SK-N-SH (cell line): ENCODE results near the gene EGLN3. TPM values are rescaled to one million over a fixed set of nuclear protein-coding genes. Genes with fewer than 3 reads are reported as not detected.

Experiments
- CTCF ChIA-PET: fragments of 300-600, 350-600 bp; formaldehyde crosslinking; extraction: SDS; loops from one replicate; lab custom pipeline; 2021; lab: Yijun Ruan, JAX
- POLR2A ChIA-PET: fragments of 350-600 bp; sonication (Branson Sonifier 250); formaldehyde crosslinking; extraction: SDS; loops from one replicate; lab custom pipeline; 2020; ENCODE audit warnings: antibody characterized with exemption, inconsistent platforms; lab: Yijun Ruan, JAX
- DNase-seq: peaks from one replicate; pipeline ENCODE4 v3.0.0; 2012
- H2AFZ ChIP-seq: fragments of 200-600 bp; sonication (generic); 2 replicates; pipeline ENCODE4 v1.8.1; 2016; ENCODE audit warnings: antibody characterized with exemption, mild to moderate bottlenecking, low read depth
- H3F3A ChIP-seq: fragments of 200-600 bp; sonication (generic); replicated peaks from 2 replicates; pipeline ENCODE3; 2016; ENCODE audit warnings: antibody characterized with exemption, mild to moderate bottlenecking; ENCODE audit not compliant: insufficient read depth
- H3K27ac ChIP-seq, 2 experiments: fragments of 200-500 bp in 1 of 2; fragments of 200-600 bp in 1 of 2; sonication (Bioruptor generic) in 1 of 2; sonication (generic), shearing (Covaris generic) in 1 of 2; 2 replicates each; pipeline versions ENCODE4 v1.5.1 to v1.6.1; 2014 to 2016; ENCODE audit warnings: low read depth in 2 of 2, inconsistent platforms in 1 of 2, low read length in 1 of 2, mild to moderate bottlenecking in 1 of 2, mixed read lengths in 1 of 2
- H3K27me3 ChIP-seq: fragments of 200-600 bp; sonication (generic), shearing (Covaris generic); 2 replicates; pipeline ENCODE4 v1.6.1; 2016; ENCODE audit warnings: mixed run types; ENCODE audit not compliant: insufficient read depth
- H3K36me3 ChIP-seq, 2 experiments: fragments of 200-500 bp in 1 of 2; fragments of 200-600 bp in 1 of 2; sonication (Bioruptor generic) in 1 of 2; sonication (generic) in 1 of 2; replicated peaks in 1 of 2; 2 replicates each; pipeline versions ENCODE3 to v1.5.1; 2014 to 2016; ENCODE audit warnings: low read length in 1 of 2, mild to moderate bottlenecking in 1 of 2; ENCODE audit not compliant: insufficient read depth in 2 of 2, control insufficient read depth in 1 of 2
- H3K4me1 ChIP-seq, 2 experiments: fragments of 200-500 bp in 1 of 2; fragments of 200-600 bp in 1 of 2; sonication (Bioruptor generic) in 1 of 2; sonication (generic), shearing (Covaris generic) in 1 of 2; 2 replicates each; pipeline versions ENCODE4 v1.5.1 to v1.6.1; 2014 to 2016; ENCODE audit warnings: low read depth in 1 of 2, low read length in 1 of 2, mixed run types in 1 of 2; ENCODE audit not compliant: insufficient read depth in 2 of 2, control insufficient read depth in 1 of 2
- H3K4me2 ChIP-seq: fragments of 200-600 bp; sonication (generic), shearing (Covaris generic); 2 replicates; pipeline ENCODE4 v1.6.1; 2017; ENCODE audit warnings: mixed run types
- H3K4me3 ChIP-seq, 2 experiments: fragments of 200-500 bp in 1 of 2; fragments of 200-600 bp in 1 of 2; sonication (Bioruptor generic) in 1 of 2; sonication (generic), shearing (Covaris generic) in 1 of 2; 2 replicates each; pipeline versions ENCODE4 v1.5.1 to v1.8.1; 2014 to 2016; ENCODE audit warnings: low read depth in 2 of 2, inconsistent platforms in 1 of 2, low read length in 1 of 2, mild to moderate bottlenecking in 1 of 2, mixed read lengths in 1 of 2, moderate library complexity in 1 of 2
- H3K79me2 ChIP-seq: fragments of 200-600 bp; sonication (generic); 2 replicates; pipeline ENCODE4 v1.8.1; 2017; ENCODE audit warnings: mild to moderate bottlenecking; ENCODE audit not compliant: insufficient read depth
- H3K9ac ChIP-seq: fragments of 200-600 bp; sonication (generic); 2 replicates; pipeline ENCODE4 v1.6.1; 2017; ENCODE audit warnings: mixed run types
- H3K9me2 ChIP-seq: fragments of 200-600 bp; sonication (generic); 2 replicates; pipeline ENCODE4 v1.6.1; 2017; ENCODE audit warnings: mixed run types
- H3K9me3 ChIP-seq: fragments of 200-600 bp; sonication (generic); 2 replicates; pipeline ENCODE4 v1.6.1; 2017; ENCODE audit warnings: mixed run types, mild to moderate bottlenecking, moderate library complexity
- H4K20me1 ChIP-seq: fragments of 200-600 bp; sonication (generic); 2 replicates; pipeline ENCODE4 v1.6.1; 2017; ENCODE audit warnings: mild to moderate bottlenecking, mixed run types; ENCODE audit not compliant: insufficient read depth
- CHD2 ChIP-seq: fragments of 150-350 bp; IDR thresholded peaks from 2 replicates; pipeline ENCODE4 v1.6.1; 2018; ENCODE audit warnings: low read length; ENCODE audit not compliant: partially characterized antibody
- CTCF ChIP-seq: fragments of 200-600 bp; sonication (generic); IDR thresholded peaks from 2 replicates; pipeline ENCODE4 v1.6.1; 2017; ENCODE audit warnings: antibody characterized with exemption, mild to moderate bottlenecking, moderate library complexity
- ELF1 ChIP-seq: IDR thresholded peaks from 2 replicates; pipeline ENCODE4 v1.4.0; 2012
- EZH2phosphoT487 ChIP-seq: fragments of 200-600 bp; sonication (generic); IDR thresholded peaks from 2 replicates; pipeline ENCODE4 v1.6.1; 2017; ENCODE audit warnings: low read depth, mixed run types, mild to moderate bottlenecking, antibody characterized with exemption, moderate library complexity, borderline replicate concordance
- FOSL2 ChIP-seq: IDR thresholded peaks from 2 replicates; pipeline ENCODE4 v1.4.0; 2012; ENCODE audit warnings: low read depth, mild to moderate bottlenecking, moderate library complexity, borderline replicate concordance
- FOXJ3 ChIP-seq: sonication (generic); formaldehyde crosslinking; IDR thresholded peaks from 2 replicates; pipeline ENCODE4 v1.5.1; 2020; ENCODE audit warnings: mild to moderate bottlenecking, missing genetic modification reagents
- GABPA ChIP-seq: IDR thresholded peaks from 2 replicates; pipeline ENCODE4 v1.4.0; 2012; ENCODE audit warnings: low read depth, mild to moderate bottlenecking
- GATA2 ChIP-seq: sonication (generic); formaldehyde crosslinking; IDR thresholded peaks from 2 replicates; pipeline ENCODE4 v1.5.0; 2020; ENCODE audit warnings: mild to moderate bottlenecking, missing genetic modification reagents
- IRF3 ChIP-seq: fragments of 150-350 bp; IDR thresholded peaks from 2 replicates; pipeline ENCODE4 v1.6.1; 2016; ENCODE audit warnings: mild to moderate bottlenecking, low read depth, low read length
- JUND ChIP-seq: IDR thresholded peaks from 2 replicates; pipeline ENCODE4 v1.4.0; 2012
- MEF2A ChIP-seq: IDR thresholded peaks from 2 replicates; pipeline ENCODE4 v1.4.0; 2012; ENCODE audit warnings: low read depth, borderline replicate concordance
- NFIC ChIP-seq: IDR thresholded peaks from 2 replicates; pipeline ENCODE4 v1.4.0; 2012; ENCODE audit warnings: borderline replicate concordance
- NRF1 ChIP-seq: IDR thresholded peaks from 2 replicates; pipeline ENCODE4 v1.6.1; 2012; ENCODE audit warnings: low read depth, mild to moderate bottlenecking, low read length
- PBX3 ChIP-seq: IDR thresholded peaks from 2 replicates; pipeline ENCODE4; 2012
- RAD21 ChIP-seq: IDR thresholded peaks from 2 replicates; pipeline ENCODE4 v1.6.1; 2012; ENCODE audit warnings: mild to moderate bottlenecking, low read length
- RXRA ChIP-seq: IDR thresholded peaks from 2 replicates; pipeline ENCODE4 v1.4.0; 2012; ENCODE audit warnings: low read depth, mild to moderate bottlenecking, borderline replicate concordance
- SMC3 ChIP-seq: IDR thresholded peaks from 2 replicates; pipeline ENCODE4 v1.6.1; 2012; ENCODE audit warnings: low read depth, low read length, improper control_type of control experiment
- TCF12 ChIP-seq: IDR thresholded peaks from 2 replicates; pipeline ENCODE4 v1.4.0; 2012
- TEAD4 ChIP-seq: IDR thresholded peaks from 2 replicates; pipeline ENCODE4 v1.4.0; 2012; ENCODE audit warnings: mild to moderate bottlenecking, borderline replicate concordance; ENCODE audit not compliant: insufficient read depth
- USF2 ChIP-seq: fragments of 150-350 bp; IDR thresholded peaks from 2 replicates; pipeline ENCODE4 v1.6.1; 2017; ENCODE audit warnings: antibody characterized with exemption, low read length, low read depth, borderline replicate concordance
- WGBS: methylation state at CpG from one replicate; pipeline ENCODE4 v1.1.6; 2017; ENCODE audit warnings: low lambda C conversion rate; 5-methylcytosine and 5-hydroxymethylcytosine counted together
- polyA plus RNA-seq, 3 experiments: library from polyadenylated mRNA; depleted of rRNA; stranded (reverse); fragments of >200 nt; gene quantifications; 2 replicates each; pipeline ENCODE4 v1.2.3, GENCODE V29; 2012

EGLN3 gene
- polyA plus RNA-seq, 1 of the 3 experiments (the other 2 are of a cell fraction) = 0.31 TPM

- Histone ChIP-seq H3K9me3 (no peaks in the 10 kb centered on the region), H3K36me3 (no peaks in the 10 kb centered on the region), H3K79me2 (no peaks in the 10 kb centered on the region), H3K4me2 (no peak overlapping the region), H3K27ac (no peak overlapping the region), H4K20me1 (no peaks in the 10 kb centered on the region), H3K27me3 (no peaks in the 10 kb centered on the region), H2AFZ (no peak overlapping the region), H3K9me2 (no peaks in the 10 kb centered on the region), H3F3A (no peaks in the 10 kb centered on the region), H3K9ac (no peak overlapping the region), H3K4me1 (no peaks in the 10 kb centered on the region; a peak in 1 of 4 replicates), H3K4me3 (no peak overlapping the region)
- no peak for DNase-seq
- POLR2A ChIA-PET = no interaction called here
- TF ChIP-seq TEAD4 (no peak), RAD21 (no peak), CTCF (no peak), GATA2 (no peak), MEF2A (no peak), FOXJ3 (CRISPR knock-in tag) (no peak), JUND (no peak), RXRA (no peak), USF2 (no peak), IRF3 (no peak), CHD2 (no peak), GABPA (no peak), EZH2phosphoT487 (no peak), NFIC (no peak), PBX3 (no peak), NRF1 (no peak), ELF1 (no peak), SMC3 (no peak), FOSL2 (no peak), TCF12 (no peak)
- 68% methylated on average over 2 of the region's 2 CpGs for WGBS
- CTCF ChIA-PET = no interaction called here
Observed at GRCh38 chr14:33897382-33897781, 53.5 kb downstream of the EGLN3 start.
